Panc1 (cell line): ENCODE data around the gene MAD1L1. TPM values are rescaled to one million over a fixed set of nuclear protein-coding genes. Genes with fewer than 3 reads are reported as not detected.

Experiments
- ATAC-seq: fragments of 200-7000 bp; cut with Tn5 transposase; 2 replicates; pipeline ENCODE4 v1.9.1; 2020; ENCODE audit warnings: mild to moderate bottlenecking, moderate library complexity
- BruUV-seq: library from RNA; stranded (reverse); fragments of 400-500 nt; replicated peaks from 2 replicates; lab custom pipeline; 2021; lab: Mats Ljungman, UMichigan
- CTCF ChIA-PET: fragments of 300-600 bp; sonication (Branson Sonifier 250); formaldehyde crosslinking; loops from one replicate; lab custom pipeline; 2022; ENCODE audit warnings: antibody characterized with exemption; lab: Charles Lee
- POLR2A ChIA-PET: fragments of 300-600 bp; sonication (Branson Sonifier 250); formaldehyde crosslinking; loops from one replicate; lab custom pipeline; 2022; ENCODE audit warnings: antibody characterized with exemption; lab: Charles Lee
- DNase-seq: peaks from one replicate; pipeline ENCODE4 v3.0.0-alpha.2; 2010; ENCODE audit warnings: low read depth, low spot score
- H3K27ac ChIP-seq: 2 replicates; pipeline ENCODE4 v1.5.1; 2011; ENCODE audit warnings: mild to moderate bottlenecking, low read length, inconsistent platforms
- H3K27me3 ChIP-seq: fragments of 200-500 bp; sonication (Bioruptor generic); 2 replicates; pipeline ENCODE4 v1.6.0; 2014; ENCODE audit warnings: low read length, inconsistent platforms; ENCODE audit not compliant: control insufficient read depth, insufficient read depth
- H3K36me3 ChIP-seq: fragments of 200-500 bp; sonication (Bioruptor generic); 2 replicates; pipeline ENCODE4 v1.5.1; 2014; ENCODE audit warnings: inconsistent platforms, mild to moderate bottlenecking, low read length, moderate library complexity; ENCODE audit not compliant: control insufficient read depth, insufficient read depth
- H3K4me1 ChIP-seq: 2 replicates; pipeline ENCODE4 v1.5.1; 2011; ENCODE audit warnings: inconsistent platforms, mild to moderate bottlenecking, low read length, moderate library complexity; ENCODE audit not compliant: control insufficient read depth, insufficient read depth
- H3K4me3 ChIP-seq, 2 experiments: 2 replicates each; pipeline ENCODE4 v1.5.1; 2011 to 2012; ENCODE audit warnings: low read depth in 2 of 2, low read length in 2 of 2, mild to moderate bottlenecking in 2 of 2, inconsistent platforms in 1 of 2, moderate library complexity in 1 of 2
- H3K9me3 ChIP-seq: fragments of 200-500 bp; sonication (Bioruptor generic); 2 replicates; pipeline ENCODE4 v1.5.1; 2014; ENCODE audit warnings: low read depth, mild to moderate bottlenecking, inconsistent platforms, low read length, moderate library complexity; ENCODE audit not compliant: control insufficient read depth, insufficient read depth
- CTCF ChIP-seq: fragments of 450-650 bp; IDR thresholded peaks from 2 replicates; pipeline ENCODE4 v1.5.1; 2017; ENCODE audit warnings: mild to moderate bottlenecking
- POLR2AphosphoS5 ChIP-seq: IDR thresholded peaks from 2 replicates; pipeline ENCODE4 v1.6.1; 2012; ENCODE audit warnings: mild to moderate bottlenecking, low read depth, low read length, moderate library complexity
- REST ChIP-seq, 2 experiments: IDR thresholded peaks; 2 replicates each; pipeline ENCODE4 v1.6.1; 2011 to 2012; ENCODE audit warnings: low read depth in 2 of 2, control low read depth in 1 of 2, low read length in 1 of 2, mild to moderate bottlenecking in 1 of 2, moderate library complexity in 1 of 2; ENCODE audit not compliant: insufficient read depth in 1 of 2
- SIN3A ChIP-seq: IDR thresholded peaks from 2 replicates; pipeline ENCODE4 v1.6.1; 2012; ENCODE audit warnings: low read depth, mild to moderate bottlenecking, low read length, moderate library complexity, borderline replicate concordance; ENCODE audit not compliant: insufficient read depth
- TCF7L2 ChIP-seq: IDR thresholded peaks from 2 replicates; pipeline ENCODE4 v1.6.1; 2011; ENCODE audit warnings: mild to moderate bottlenecking, low read depth, low read length, inconsistent platforms
- in situ Hi-C: cut with HindIII; loops from 2 replicates; pipeline ENCODE4 v1.10.0; 2016; ENCODE audit warnings: low sequenced_read_pairs, low pct_unique_long_range_greater_than_20kb
- intact Hi-C: fragments of 100-400 bp; cut with micrococcal nuclease; formaldehyde crosslinking; loops from one replicate; pipeline ENCODE4 v1.10.0; 2022; ENCODE audit not compliant: unreplicated experiment
- total RNA-seq: library from RNA; stranded (reverse); gene quantifications from one replicate; pipeline ENCODE4 v1.2.1, GENCODE V29; 2021; ENCODE audit not compliant: unreplicated experiment

The MAD1L1 gene
- total RNA-seq, 1 experiment from 2014 or later = 70.8 TPM

GRCh38 chr7:1948301-1948796 lies 284.4 kb downstream of the MAD1L1 start:
- BruUV-seq = no TSS peak
- H3K27ac ChIP-seq = no peak overlapping the region
- TF ChIP-seq REST (IDR thresholded peaks at IDR 0.05; ENCODE audit: insufficient read depth in 1 of 2, low read depth in 2 of 2, low read length in 1 of 2) (no peak), SIN3A (no peak), TCF7L2 (no peak), POLR2AphosphoS5 (no peak), CTCF (no peak)
- no peak overlapping the region for H3K4me3 ChIP-seq
- intact Hi-C loops (no loop called here), in situ Hi-C loops (no loop called here)
- CTCF ChIA-PET = no interaction called here
- H3K9me3 ChIP-seq = no peaks in the 10 kb centered on the region
- POLR2A ChIA-PET = interaction anchor here (0.8 kb wide), 1 partner anchor 27 kb away, joined by 4 read pairs; no protein-coding TSS in a partner anchor
- DNase-seq (no peak), ATAC-seq (no peak)
- H3K4me1 ChIP-seq = no peaks in the 10 kb centered on the region
- H3K36me3 ChIP-seq = no peaks in the 10 kb centered on the region
- no peaks in the 10 kb centered on the region for H3K27me3 ChIP-seq

GRCh38 chr7:1947586-1948217 lies 285.0 kb downstream of the MAD1L1 start:
- ATAC-seq (no peak), DNase-seq (no peak)
- Histone ChIP-seq H3K27ac (no peak overlapping the region), H3K27me3 (no peaks in the 10 kb centered on the region), H3K4me3 (no peak overlapping the region), H3K9me3 (no peaks in the 10 kb centered on the region), H3K36me3 (no peaks in the 10 kb centered on the region), H3K4me1 (no peaks in the 10 kb centered on the region)
- ChIA-PET CTCF (no interaction called here), POLR2A (interaction anchor here (0.8 kb wide), 1 partner anchor 26 kb away, joined by 4 read pairs; no protein-coding TSS in a partner anchor)
- in situ Hi-C loops (no loop called here), intact Hi-C loops (no loop called here)
- TF ChIP-seq POLR2AphosphoS5 (no peak), CTCF (no peak), TCF7L2 (no peak), SIN3A (no peak), REST (IDR thresholded peaks at IDR 0.05; ENCODE audit: insufficient read depth in 1 of 2, low read depth in 2 of 2, low read length in 1 of 2) (no peak)
- no TSS peak for BruUV-seq
